ENCODE results near the gene NOP9.

- TF ChIP-seq YY1 (IDR thresholded peaks at IDR 0.05; ENCODE audit: insufficient read depth, insufficient read length) = no peak
- TF ChIP-seq ZNF274 (IDR thresholded peaks at IDR 0.05; ENCODE audit: low read depth, low read length) = no peak
Measured at GRCh38 chr14:24325963-24326362, 26.3 kb downstream of the NOP9 start.

Measured in NT2/D1 (cell line).